ENCODE results near the gene KMT5B. TPM values are rescaled to one million over a fixed set of nuclear protein-coding genes. Genes with fewer than 3 reads are reported as not detected.

KMT5B gene
- total and polyA plus RNA-seq, 2 of the 4 experiments (the other 2 are of a cell fraction): 11.2 to 13.4 TPM

GRCh38 chr11:68116974-68117373 lies 96.1 kb downstream of the KMT5B start:
- BruUV-seq (replicated peaks): no TSS peak
- Histone ChIP-seq H4K20me1 (ENCODE audit: insufficient read depth, low read length) (peaks cover 20% of the 10 kb centered on the region; the same call in 1 of the 2 replicates), H3K4me1 (ENCODE audit: control insufficient read depth, insufficient read depth, low read length) (peaks cover 10% of the 10 kb centered on the region), H3K4ac (ENCODE audit: low read depth, low read length) (no peak overlapping the region), H2AK5ac (ENCODE audit: low read depth, low read length) (no peak overlapping the region), H3K56ac (ENCODE audit: extremely low read depth, insufficient read depth, low read length) (no peak overlapping the region), H2BK5ac (ENCODE audit: low read depth, low read length, poor library complexity, severe bottlenecking) (no peak overlapping the region), H3K23ac (ENCODE audit: low read depth, low read length) (peak overlapping the region; percentile 8; the same call in 1 of the 2 replicates), H2AFZ (replicated peaks; ENCODE audit: low read length, poor library complexity) (no peak overlapping the region), H3K27me3 (ENCODE audit: control insufficient read depth, insufficient read depth, low read length) (no peaks in the 10 kb centered on the region), H4K91ac (ENCODE audit: insufficient read depth, low read depth, low read length) (no peak overlapping the region), H3K18ac (ENCODE audit: low read depth, low read length) (no peak overlapping the region), H4K5ac (ENCODE audit: low read depth, low read length) (no peak overlapping the region), H3K14ac (replicated peaks; ENCODE audit: low read depth, low read length) (no peak overlapping the region), H3K9me3 (ENCODE audit: control insufficient read depth, insufficient read depth, low read length) (no peaks in the 10 kb centered on the region), H2BK20ac (ENCODE audit: low read depth, low read length) (no peak overlapping the region), H3K4me3 (ENCODE audit: insufficient read depth, low read depth, low read length) (no peak overlapping the region), H2AK9ac (replicated peaks; ENCODE audit: low read depth, low read length, poor library complexity) (no peak overlapping the region), H3K79me1 (ENCODE audit: low read depth in 1 of 2, low read length in 2 of 2) (peaks cover 18 to 58% of the 10 kb centered on the region in 2 experiments), H3K9me1 (ENCODE audit: insufficient read depth, low read length) (no peaks in the 10 kb centered on the region; the same call in 1 of the 2 replicates), H2BK120ac (ENCODE audit: low read depth, low read length) (no peak overlapping the region), H2BK15ac (ENCODE audit: low read depth, low read length) (no peak overlapping the region), H3K9ac (ENCODE audit: low read depth, low read length) (no peak overlapping the region), H3K36me3 (ENCODE audit: control insufficient read depth, insufficient read depth, low read length) (no peaks in the 10 kb centered on the region), H3K27ac (ENCODE audit: insufficient read depth, low read length) (no peak overlapping the region), H3K4me2 (ENCODE audit: low read depth, low read length) (no peak overlapping the region), H4K8ac (ENCODE audit: low read depth in 2 of 2, low read length in 2 of 2) (0 out of 4 replicates have a peak overlapping the region, but pooled peaks of 1 of the 2 experiments have one; percentile 11)
- dilution Hi-C loops (cut with HindIII; ENCODE audit: low sequenced_read_pairs, unreplicated experiment) (no loop called here), intact Hi-C loops (cut with micrococcal nuclease) (loop anchor here (5.0 kb wide), 1 partner anchor 105 kb away; the partner anchor contains the start of gene ALDH3B1), in situ Hi-C loops (cut with MboI; ENCODE audit: low sequenced_read_pairs) (no loop called here)
- CTCF ChIA-PET: no interaction called here
- POLR2A ChIA-PET (ENCODE audit: unreplicated experiment): no interaction called here
- no CpG with 5 or more reads among the region's 3 CpGs for WGBS, 2 experiments (ENCODE audit: extremely low coverage in 2 of 2, insufficient read length in 1 of 2)
- DNase-seq (no peak), ATAC-seq (ENCODE audit: low read depth) (no peak)
- TF ChIP-seq CHD1 (IDR thresholded peaks at IDR 0.05; ENCODE audit: low read depth, low read length): no peak
- no peak for TF ChIP-seq RAD21 (IDR thresholded peaks at IDR 0.05; ENCODE audit: low read length)
- no peak for TF ChIP-seq MAFK (IDR thresholded peaks at IDR 0.05; ENCODE audit: low read depth, low read length)
- no peak for TF ChIP-seq NFE2L2 (IDR thresholded peaks at IDR 0.05; ENCODE audit: low read depth, low read length)
- no peak for TF ChIP-seq BHLHE40 (IDR thresholded peaks at IDR 0.05; ENCODE audit: low read depth, low read length)
- TF ChIP-seq CEBPB (IDR thresholded peaks at IDR 0.05; ENCODE audit: low read depth, low read length): no peak
- TF ChIP-seq MXI1 (IDR thresholded peaks at IDR 0.05; ENCODE audit: borderline replicate concordance, low read depth, low read length): no peak

All from IMR-90 (cell line).